Measurements from ENCODE around the gene HSBP1L1. TPM values are rescaled to one million over a fixed set of nuclear protein-coding genes. Genes with fewer than 3 reads are reported as not detected.

HSBP1L1 gene
- total RNA-seq, 4 donors from 2014 or later: 18.0 to 35.4 (median 29.7) TPM

GRCh38 chr18:79942211-79942610 is 22.2 kb upstream of the HSBP1L1 start:
- no peak for DNase-seq (ENCODE audit: low spot score in 2 of 2)
- Histone ChIP-seq H3K9me3 (no peaks in the 10 kb centered on the region), H3K4me1 (peaks cover 0 to 97% (median 36%) of the 10 kb centered on the region in 4 donors), H3K4me3 (no peak overlapping the region), H3K27me3 (no peaks in the 10 kb centered on the region), H3K36me3 (peaks cover 0 to 66% (median 2%) of the 10 kb centered on the region in 3 donors), H3K27ac (peak overlapping the region; percentile 43 to 98 (median 76))
- 85 to 87% methylated on average over 7 of the region's 7 CpGs for WGBS, 2 donors
- no peak for TF ChIP-seq POLR2A (IDR thresholded peaks at IDR 0.05)

DNA sequence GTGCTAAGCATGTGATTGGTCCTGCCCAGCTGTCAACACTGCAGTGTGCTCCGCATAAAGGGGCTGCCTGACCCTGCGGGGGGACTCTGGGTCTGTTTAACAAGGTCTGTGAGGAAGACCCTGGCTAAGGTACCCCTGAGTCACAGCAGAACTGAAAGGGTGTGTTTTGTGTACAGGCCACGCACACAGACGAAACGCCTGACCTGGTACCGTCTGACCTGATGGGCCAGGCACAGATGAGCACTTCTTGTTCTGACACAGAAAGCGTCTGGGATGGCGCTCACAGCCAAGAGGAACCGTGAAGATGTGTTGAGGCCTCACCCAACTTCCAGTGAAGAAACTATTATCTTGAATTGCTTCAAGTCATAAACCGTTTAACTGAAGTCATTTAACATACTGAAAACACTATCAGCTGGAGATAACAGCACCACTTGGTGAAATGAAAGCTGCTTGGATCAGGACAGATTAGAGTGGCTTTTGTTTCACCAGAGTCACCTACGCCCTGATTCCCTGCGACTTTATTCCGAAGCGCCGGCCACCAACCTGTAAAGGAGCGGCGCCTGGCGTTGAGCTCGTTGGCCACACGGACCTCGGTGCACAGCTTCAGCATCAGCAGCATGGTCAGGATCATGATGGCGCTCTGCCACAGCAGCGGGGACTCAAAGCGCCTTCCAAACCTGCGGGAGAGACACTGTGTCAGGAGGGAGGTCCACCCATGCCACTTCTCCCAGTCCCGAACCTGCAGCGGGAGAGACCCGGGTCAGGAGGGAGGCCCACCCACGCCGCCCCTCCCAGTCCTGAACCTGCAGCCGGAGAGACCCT is 21.4 kb upstream of the HSBP1L1 start:
- 70 to 83% methylated on average over 23 to 31 of the region's 31 CpGs for WGBS, 2 donors
- Histone ChIP-seq H3K9me3 (no peaks in the 10 kb centered on the region), H3K27me3 (no peaks in the 10 kb centered on the region), H3K4me1 (peaks cover 0 to 97% (median 41%) of the 10 kb centered on the region in 4 donors), H3K4me3 (no peak overlapping the region), H3K27ac (peak overlapping the region; percentile 43 to 98 (median 76)), H3K36me3 (peaks cover 0 to 63% (median 2%) of the 10 kb centered on the region in 3 donors)
- TF ChIP-seq, protein P1, sequence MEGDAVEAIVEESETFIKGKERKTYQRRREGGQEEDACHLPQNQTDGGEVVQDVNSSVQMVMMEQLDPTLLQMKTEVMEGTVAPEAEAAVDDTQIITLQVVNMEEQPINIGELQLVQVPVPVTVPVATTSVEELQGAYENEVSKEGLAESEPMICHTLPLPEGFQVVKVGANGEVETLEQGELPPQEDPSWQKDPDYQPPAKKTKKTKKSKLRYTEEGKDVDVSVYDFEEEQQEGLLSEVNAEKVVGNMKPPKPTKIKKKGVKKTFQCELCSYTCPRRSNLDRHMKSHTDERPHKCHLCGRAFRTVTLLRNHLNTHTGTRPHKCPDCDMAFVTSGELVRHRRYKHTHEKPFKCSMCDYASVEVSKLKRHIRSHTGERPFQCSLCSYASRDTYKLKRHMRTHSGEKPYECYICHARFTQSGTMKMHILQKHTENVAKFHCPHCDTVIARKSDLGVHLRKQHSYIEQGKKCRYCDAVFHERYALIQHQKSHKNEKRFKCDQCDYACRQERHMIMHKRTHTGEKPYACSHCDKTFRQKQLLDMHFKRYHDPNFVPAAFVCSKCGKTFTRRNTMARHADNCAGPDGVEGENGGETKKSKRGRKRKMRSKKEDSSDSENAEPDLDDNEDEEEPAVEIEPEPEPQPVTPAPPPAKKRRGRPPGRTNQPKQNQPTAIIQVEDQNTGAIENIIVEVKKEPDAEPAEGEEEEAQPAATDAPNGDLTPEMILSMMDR (IDR thresholded peaks at IDR 0.05): no peak
- peak in 1 of 2 donors; percentile 51 for TF ChIP-seq EP300 (IDR thresholded peaks at IDR 0.05)
- DNase-seq (ENCODE audit: low spot score in 2 of 2): no peak

- H3K4me1 ChIP-seq: peaks cover 0 to 97% (median 45%) of the 10 kb centered on the region in 4 donors
Observed at GRCh38 chr18:79943608-79944125, 20.8 kb upstream of the HSBP1L1 start.

DNA sequence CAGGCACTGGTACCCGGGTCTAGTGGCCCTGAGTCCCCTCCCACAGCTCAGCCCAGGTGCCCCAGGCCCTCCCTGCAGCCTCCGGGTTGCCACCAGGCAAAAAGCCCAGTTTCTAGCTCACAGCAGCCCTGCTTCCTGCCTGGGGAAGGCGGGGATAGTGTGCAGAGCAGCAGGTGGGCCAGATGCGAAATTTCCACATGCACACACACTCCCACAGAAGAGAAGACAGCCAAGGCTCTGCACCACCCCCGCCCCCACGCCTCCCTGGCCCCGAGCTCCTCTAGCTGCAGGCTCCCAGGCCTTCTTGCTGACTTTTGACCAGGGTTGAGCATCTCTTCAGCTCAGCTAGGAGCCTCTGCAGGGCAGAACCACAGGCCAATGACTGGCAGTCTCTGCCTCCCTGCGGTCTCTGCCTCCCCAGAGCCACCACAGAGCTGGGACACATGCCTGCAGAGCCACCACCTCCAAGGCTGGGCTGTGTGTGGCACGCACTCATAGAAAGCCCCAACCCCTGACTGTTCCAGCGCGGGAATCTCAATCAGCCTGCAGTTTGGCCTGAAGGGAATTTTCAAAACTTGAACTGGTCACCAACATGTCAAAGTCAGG is 20.2 kb upstream of the HSBP1L1 start:
- Histone ChIP-seq H3K27ac (peak overlapping the region; percentile 37 to 98 (median 60)), H3K9me3 (no peaks in the 10 kb centered on the region), H3K4me3 (peak overlapping the region in 1 of 4 donors; percentile 19), H3K27me3 (no peaks in the 10 kb centered on the region), H3K36me3 (peaks cover 0 to 68% (median 2%) of the 10 kb centered on the region in 3 donors), H3K4me1 (peaks cover 0 to 97% (median 50%) of the 10 kb centered on the region in 4 donors)
- WGBS, 2 donors: 60 to 67% methylated on average over 8 to 10 of the region's 11 CpGs
- no peak for DNase-seq (ENCODE audit: low spot score in 2 of 2)
- TF ChIP-seq EP300 (IDR thresholded peaks at IDR 0.05) (no peak), POLR2A (IDR thresholded peaks at IDR 0.05) (no peak)
- TF ChIP-seq, protein P1 (IDR thresholded peaks at IDR 0.05): no peak

More at GRCh38 chr18:79943608-79944125, 20.8 kb upstream of the HSBP1L1 start:
- Histone ChIP-seq H3K36me3 (peaks cover 0 to 62% (median 2%) of the 10 kb centered on the region in 3 donors), H3K27me3 (no peaks in the 10 kb centered on the region), H3K9me3 (no peaks in the 10 kb centered on the region), H3K27ac (peak overlapping the region; percentile 37 to 98 (median 53)), H3K4me3 (peak overlapping the region in 1 of 4 donors; percentile 19)
- TF ChIP-seq, protein P1 (IDR thresholded peaks at IDR 0.05): no peak
- TF ChIP-seq POLR2A (IDR thresholded peaks at IDR 0.05) (no peak), EP300 (IDR thresholded peaks at IDR 0.05) (no peak)
- WGBS, 2 donors: 64 to 88% methylated on average over 7 to 9 of the region's 20 CpGs
- no peak for DNase-seq (ENCODE audit: low spot score in 2 of 2)

DNA sequence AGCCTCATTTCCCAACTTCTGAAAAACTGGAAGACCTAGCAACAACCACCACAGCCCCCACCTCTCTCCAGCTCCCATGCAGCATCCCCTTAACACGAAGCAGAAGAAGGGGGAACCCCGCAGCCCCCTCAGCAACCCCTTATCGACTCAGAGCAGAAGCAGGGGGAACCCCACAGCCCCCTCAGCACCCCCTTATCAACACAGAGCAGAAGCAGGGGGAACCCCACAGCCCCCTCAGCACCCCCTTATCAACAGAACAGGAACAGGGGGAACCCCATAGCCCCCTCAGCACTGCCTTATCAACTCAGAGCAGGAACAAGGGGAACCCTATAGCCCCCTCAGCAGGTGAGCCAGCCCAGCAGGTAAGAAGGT is 19.7 kb upstream of the HSBP1L1 start:
- Histone ChIP-seq H3K9me3 (no peaks in the 10 kb centered on the region), H3K4me3 (no peak overlapping the region), H3K36me3 (peaks cover 0 to 66% (median 2%) of the 10 kb centered on the region in 3 donors), H3K27me3 (no peaks in the 10 kb centered on the region), H3K27ac (peak overlapping the region; percentile 37 to 98 (median 60)), H3K4me1 (peaks cover 0 to 97% (median 55%) of the 10 kb centered on the region in 4 donors)
- 73 to 76% methylated on average over 2 to 3 of the region's 3 CpGs for WGBS, 2 donors
- TF ChIP-seq EP300 (IDR thresholded peaks at IDR 0.05): no peak
- TF ChIP-seq POLR2A (IDR thresholded peaks at IDR 0.05): no peak
- TF ChIP-seq, protein P1 (IDR thresholded peaks at IDR 0.05): no peak
- DNase-seq (ENCODE audit: low spot score in 2 of 2): no peak
